ENCODE measurements around the gene MOGAT2. TPM values are rescaled to one million over a fixed set of nuclear protein-coding genes. Genes with fewer than 3 reads are reported as not detected.
"Not testable (repeated sequence)": the region's sequence is repeated elsewhere in the genome, so short reads cannot be mapped to it uniquely, and the experiment has no call there.

Gene MOGAT2
- total RNA-seq, 4 donors from 2014 or later, result 3.5 to 12.4 (median 4.9) TPM

GRCh38 chr11:75734491-75735180 lies 17.0 kb downstream of the MOGAT2 start:
- no peaks in the 10 kb centered on the region for H3K36me3 ChIP-seq
- TF ChIP-seq EP300 (IDR thresholded peaks at IDR 0.05), result no peak
- TF ChIP-seq CTCF (IDR thresholded peaks at IDR 0.05), result no peak
- TF ChIP-seq POLR2AphosphoS5 (IDR thresholded peaks at IDR 0.05), result no peak
- no peak for TF ChIP-seq POLR2A (IDR thresholded peaks at IDR 0.05)
- WGBS, result 68% methylated on average over 5 of the region's 5 CpGs
- no peak overlapping the region for H3K4me3 ChIP-seq
- H3K9me3 ChIP-seq, result no peaks in the 10 kb centered on the region
- DNase-seq (ENCODE audit: low spot score in 2 of 2), result peak in 1 of 2 donors; percentile 38
- H3K4me1 ChIP-seq, result no peaks in the 10 kb centered on the region
- H3K27ac ChIP-seq, result no peak overlapping the region
- peaks cover 4% of the 10 kb centered on the region for H3K27me3 ChIP-seq

GRCh38 chr11:75735181-75735845 lies 17.7 kb downstream of the MOGAT2 start:
- no peak overlapping the region for H3K4me3 ChIP-seq
- no peak overlapping the region for H3K27ac ChIP-seq
- H3K27me3 ChIP-seq, result peaks cover 4% of the 10 kb centered on the region
- 92% methylated on average over 4 of the region's 4 CpGs for WGBS
- H3K4me1 ChIP-seq, result no peaks in the 10 kb centered on the region
- no peaks in the 10 kb centered on the region for H3K9me3 ChIP-seq
- no peaks in the 10 kb centered on the region for H3K36me3 ChIP-seq
- DNase-seq (ENCODE audit: low spot score in 2 of 2), result no peak
- TF ChIP-seq POLR2AphosphoS5 (IDR thresholded peaks at IDR 0.05) (no peak), EP300 (IDR thresholded peaks at IDR 0.05) (no peak), POLR2A (IDR thresholded peaks at IDR 0.05) (no peak), CTCF (IDR thresholded peaks at IDR 0.05) (no peak)

GRCh38 chr11:75737314-75737713 lies 19.7 kb downstream of the MOGAT2 start:
- TF ChIP-seq EP300 (IDR thresholded peaks at IDR 0.05) (no peak), POLR2AphosphoS5 (IDR thresholded peaks at IDR 0.05) (no peak), CTCF (IDR thresholded peaks at IDR 0.05) (no peak), POLR2A (IDR thresholded peaks at IDR 0.05) (no peak)

GRCh38 chr11:75740681-75741080 lies 23.0 kb downstream of the MOGAT2 start:
- Histone ChIP-seq H3K27me3 (peaks cover 4% of the 10 kb centered on the region), H3K9me3 (no peaks in the 10 kb centered on the region), H3K36me3 (no peaks in the 10 kb centered on the region), H3K4me3 (no peak overlapping the region), H3K27ac (no peak overlapping the region), H3K4me1 (peaks cover 10% of the 10 kb centered on the region)
- WGBS, result 90% methylated on average over 1 of the region's 1 CpG
- DNase-seq (ENCODE audit: low spot score in 2 of 2), result no peak
- TF ChIP-seq CTCF (IDR thresholded peaks at IDR 0.05) (no peak), EP300 (IDR thresholded peaks at IDR 0.05) (no peak), POLR2A (IDR thresholded peaks at IDR 0.05) (no peak), POLR2AphosphoS5 (IDR thresholded peaks at IDR 0.05) (no peak)

More at GRCh38 chr11:75737314-75737713, 19.7 kb downstream of the MOGAT2 start:
- Histone ChIP-seq H3K4me1 (no peaks in the 10 kb centered on the region), H3K9me3 (no peaks in the 10 kb centered on the region), H3K36me3 (no peaks in the 10 kb centered on the region), H3K4me3 (no peak overlapping the region), H3K27me3 (peaks cover 4% of the 10 kb centered on the region), H3K27ac (no peak overlapping the region)
- WGBS, result 73% methylated on average over 6 of the region's 6 CpGs
- no peak for DNase-seq (ENCODE audit: low spot score in 2 of 2)

- not testable (repeated sequence) for H3K4me3 ChIP-seq; H3K4me1 ChIP-seq; H3K27me3 ChIP-seq; H3K9me3 ChIP-seq; H3K36me3 ChIP-seq; DNase-seq (ENCODE audit: low spot score in 2 of 2); H3K27ac ChIP-seq
- WGBS, result 90% methylated on average over 4 of the region's 4 CpGs
Observed at GRCh38 chr11:75743159-75743558, 25.5 kb downstream of the MOGAT2 start.

Data from suprapubic skin (tissue), 4 donors.